Motor neuron (in vitro differentiated cells): Measurements from ENCODE around the gene CMKLR1. TPM values are rescaled to one million over a fixed set of nuclear protein-coding genes. Genes with fewer than 3 reads are reported as not detected.

Experiments used
- ATAC-seq, 8 experiments: fragments of 200-7000 bp; cut with Tn5 transposase; replicated peaks in 6 of 8; 2 replicates each; pipeline ENCODE4 v1.8.0; 2021; ENCODE audit warnings: mild to moderate bottlenecking in 8 of 8, moderate library complexity in 8 of 8
- H3K27ac ChIP-seq, 2 donors: fragments of 250-450 bp; sonication (Bioruptor Pico); 2 replicates each; pipeline ENCODE4 v1.9.0; 2021; ENCODE audit warnings: antibody characterized with exemption in 2 of 2, mild to moderate bottlenecking in 2 of 2, moderate library complexity in 1 of 2
- H3K4me1 ChIP-seq, 2 donors: fragments of 250-450 bp; sonication (Bioruptor Pico); replicated peaks in 1 of 2; 2 replicates each; pipeline ENCODE4 v1.6.1; 2021; ENCODE audit warnings: antibody characterized with exemption in 2 of 2, mild to moderate bottlenecking in 2 of 2, moderate library complexity in 1 of 2
- H3K4me3 ChIP-seq, 5 donors: fragments of 250-450 bp; sonication (Bioruptor Pico); 2 replicates each; pipeline ENCODE4 v1.9.0; 2021; ENCODE audit warnings: antibody characterized with exemption in 5 of 5, mild to moderate bottlenecking in 5 of 5, moderate library complexity in 4 of 5
- WGBS, 10 experiments: fragments of 450-650 bp; shearing (Covaris generic); methylation state at CpG; one replicate each; pipeline ENCODE4 v1.0.0; 2022; 5-methylcytosine and 5-hydroxymethylcytosine counted together
- in situ Hi-C, 9 experiments: fragments of 400-800 bp; cut with MboI; loops; one replicate each; pipeline ENCODE4 v1.15.0; 2021; ENCODE audit warnings: low sequenced_read_pairs in 9 of 9, low pct_unique_long_range_greater_than_20kb in 2 of 9; ENCODE audit not compliant: unreplicated experiment in 9 of 9
- total RNA-seq, 8 experiments: library from RNA; unstranded; fragments of 300-600 nt; gene quantifications; 2 replicates each; pipeline versions ENCODE4 v1.2.3 to v1.2.4, GENCODE V29; 2022

Gene CMKLR1
- total RNA-seq, 8 experiments from 2014 or later = 0.09 to 12.6 (median 0.38) TPM; not detected in 1

GRCh38 chr12:108324351-108325017 is 14.6 kb downstream of the CMKLR1 start:
- no peak for ATAC-seq
- 28 to 90% (median 63%) methylated on average over 2 to 7 of the region's 8 CpGs; no CpG with 5 or more reads in 6 of the 10 experiments for WGBS, 10 experiments
- in situ Hi-C loops = no loop called here
- H3K4me1 ChIP-seq = peaks cover 3 to 7% of the 10 kb centered on the region in 2 donors
- H3K27ac ChIP-seq = no peak overlapping the region
- no peak overlapping the region for H3K4me3 ChIP-seq

GRCh38 chr12:108323581-108323980 is 15.5 kb downstream of the CMKLR1 start:
- no peak for ATAC-seq
- Histone ChIP-seq H3K4me3 (no peak overlapping the region), H3K4me1 (peaks cover 3 to 7% of the 10 kb centered on the region in 2 donors), H3K27ac (no peak overlapping the region)
- WGBS, 10 experiments = 14 to 100% (median 100%) methylated on average over 1 of the region's 1 CpG; no CpG with 5 or more reads in 6 of the 10 experiments
- in situ Hi-C loops = no loop called here

- in situ Hi-C loops = no loop called here
- Histone ChIP-seq H3K27ac (no peak overlapping the region), H3K4me1 (peaks cover 3 to 7% of the 10 kb centered on the region in 2 donors), H3K4me3 (no peak overlapping the region)
- no peak for ATAC-seq
- WGBS, 10 experiments = 29 to 100% (median 60%) methylated on average over 1 to 2 of the region's 2 CpGs; no CpG with 5 or more reads in 1 of the 10 experiments
Measured at GRCh38 chr12:108322998-108323397, 16.1 kb downstream of the CMKLR1 start.

GRCh38 chr12:108321688-108322087 is 17.4 kb downstream of the CMKLR1 start:
- H3K4me1 ChIP-seq = no peaks in the 10 kb centered on the region
- in situ Hi-C loops = no loop called here
- peak in 3 of 8 experiments; percentile 49 to 95 (median 92) for ATAC-seq

GRCh38 chr12:108320507-108321293 is 18.4 kb downstream of the CMKLR1 start:
- WGBS, 10 experiments = 13 to 100% (median 34%) methylated on average over 1 to 2 of the region's 4 CpGs; no CpG with 5 or more reads in 4 of the 10 experiments
- in situ Hi-C loops = no loop called here
- H3K4me1 ChIP-seq = peaks cover 0 to 2% of the 10 kb centered on the region in 2 donors
- no peak for ATAC-seq
- no peak overlapping the region for H3K27ac ChIP-seq
- no peak overlapping the region for H3K4me3 ChIP-seq

More at GRCh38 chr12:108321688-108322087, 17.4 kb downstream of the CMKLR1 start:
- Histone ChIP-seq H3K4me3 (no peak overlapping the region), H3K27ac (no peak overlapping the region)

GRCh38 chr12:108319277-108320234 is 19.6 kb downstream of the CMKLR1 start:
- in situ Hi-C loops = no loop called here
- 67 to 100% (median 82%) methylated on average over 1 to 2 of the region's 2 CpGs; no CpG with 5 or more reads in 4 of the 10 experiments for WGBS, 10 experiments
- no peak for ATAC-seq
- H3K27ac ChIP-seq = no peak overlapping the region
- peaks cover 0 to 2% of the 10 kb centered on the region in 2 donors for H3K4me1 ChIP-seq
- no peak overlapping the region for H3K4me3 ChIP-seq

- no peak for ATAC-seq
- Histone ChIP-seq H3K4me3 (no peak overlapping the region), H3K4me1 (peaks cover 0 to 6% of the 10 kb centered on the region in 2 donors), H3K27ac (no peak overlapping the region)
- 19 to 90% (median 80%) methylated on average over 1 to 3 of the region's 6 CpGs; no CpG with 5 or more reads in 3 of the 10 experiments for WGBS, 10 experiments
- in situ Hi-C loops = no loop called here
Measured at GRCh38 chr12:108318472-108319275, 20.4 kb downstream of the CMKLR1 start.

GRCh38 chr12:108317308-108318234 is 21.5 kb downstream of the CMKLR1 start:
- 25 to 95% (median 74%) methylated on average over 2 to 4 of the region's 6 CpGs for WGBS, 10 experiments
- no peak overlapping the region for H3K4me3 ChIP-seq
- in situ Hi-C loops = no loop called here
- no peak overlapping the region for H3K27ac ChIP-seq
- peak in 5 of 8 experiments; percentile 51 to 72 (median 59) for ATAC-seq
- peaks cover 0 to 18% of the 10 kb centered on the region in 2 donors for H3K4me1 ChIP-seq

GRCh38 chr12:108316176-108317086 is 22.7 kb downstream of the CMKLR1 start:
- 13 to 58% (median 47%) methylated on average over 1 to 6 of the region's 12 CpGs; no CpG with 5 or more reads in 2 of the 10 experiments for WGBS, 10 experiments
- Histone ChIP-seq H3K4me1 (peaks cover 0 to 21% of the 10 kb centered on the region in 2 donors), H3K4me3 (no peak overlapping the region), H3K27ac (no peak overlapping the region)
- peak in 2 of 8 experiments; percentile 12 to 35 for ATAC-seq
- in situ Hi-C loops = no loop called here

GRCh38 chr12:108315486-108316105 is 23.5 kb downstream of the CMKLR1 start:
- in situ Hi-C loops = no loop called here
- WGBS, 10 experiments = 60 to 100% (median 90%) methylated on average over 1 to 2 of the region's 4 CpGs; no CpG with 5 or more reads in 4 of the 10 experiments
- H3K27ac ChIP-seq = no peak overlapping the region
- ATAC-seq = no peak
- peaks cover 5 to 28% of the 10 kb centered on the region in 2 donors for H3K4me1 ChIP-seq
- no peak overlapping the region for H3K4me3 ChIP-seq
